B cell (primary cell): ENCODE results near the gene GSTA1.

Experiments used
- CTCF ChIP-seq: fragments of 200-600 bp; IDR thresholded peaks from one replicate; pipeline ENCODE4 v1.8.0; 2022; ENCODE audit warnings: antibody characterized with exemption, mild to moderate bottlenecking
- EZH2 ChIP-seq: IDR thresholded peaks from 2 replicates; pipeline ENCODE4 v1.6.1; 2012; ENCODE audit warnings: borderline replicate concordance, low read depth, mild to moderate bottlenecking, moderate library complexity, low read length; ENCODE audit not compliant: insufficient read depth, poor library complexity, severe bottlenecking

- TF ChIP-seq CTCF (no peak), EZH2 (no peak)
Observed at GRCh38 chr6:52826513-52826912, 22.9 kb upstream of the GSTA1 start.
